ENCODE data around the gene NFXL1. TPM values are rescaled to one million over a fixed set of nuclear protein-coding genes. Genes with fewer than 3 reads are reported as not detected.

NFXL1 gene
- total and polyA plus RNA-seq, 10 of the 15 experiments (the other 5 are each of a cell fraction or from before 2014, with no cell fraction given): 8.1 to 16.5 (median 13.1) TPM

DNA sequence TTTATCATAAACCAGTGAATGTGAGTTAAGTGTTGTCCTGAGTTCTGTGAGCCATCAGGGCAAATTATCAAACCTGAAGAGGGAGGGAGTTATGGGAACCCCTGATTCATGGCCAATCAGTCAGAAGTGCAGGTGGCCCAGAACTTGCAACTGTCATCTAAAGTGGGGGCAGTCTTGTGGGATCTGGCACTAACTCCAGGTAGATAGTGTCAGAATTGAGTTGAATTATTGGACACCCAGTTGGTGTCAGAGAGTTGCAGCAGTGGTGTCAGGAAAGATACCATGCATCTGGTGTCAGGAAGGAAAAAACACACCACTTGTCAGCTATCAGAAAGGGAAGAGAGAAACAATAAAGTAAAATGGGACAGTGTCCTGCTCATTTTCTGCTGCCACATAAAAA lies 84.9 kb downstream of the NFXL1 start (continued):
- TF ChIP-seq, protein P1, sequence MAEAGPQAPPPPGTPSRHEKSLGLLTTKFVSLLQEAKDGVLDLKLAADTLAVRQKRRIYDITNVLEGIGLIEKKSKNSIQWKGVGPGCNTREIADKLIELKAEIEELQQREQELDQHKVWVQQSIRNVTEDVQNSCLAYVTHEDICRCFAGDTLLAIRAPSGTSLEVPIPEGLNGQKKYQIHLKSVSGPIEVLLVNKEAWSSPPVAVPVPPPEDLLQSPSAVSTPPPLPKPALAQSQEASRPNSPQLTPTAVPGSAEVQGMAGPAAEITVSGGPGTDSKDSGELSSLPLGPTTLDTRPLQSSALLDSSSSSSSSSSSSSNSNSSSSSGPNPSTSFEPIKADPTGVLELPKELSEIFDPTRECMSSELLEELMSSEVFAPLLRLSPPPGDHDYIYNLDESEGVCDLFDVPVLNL (IDR thresholded peaks at IDR 0.05; ENCODE audit: low read depth, low read length): no peak
- TF ChIP-seq JUND (IDR thresholded peaks at IDR 0.05; ENCODE audit: low read depth, low read length) (no peak), PAX5 (IDR thresholded peaks at IDR 0.05; ENCODE audit: borderline replicate concordance, low read depth, low read length) (no peak), NR2C2 (IDR thresholded peaks at IDR 0.05; ENCODE audit: borderline replicate concordance, control insufficient read depth, insufficient read length, low read depth) (no peak), SMAD5 (IDR thresholded peaks at IDR 0.05; ENCODE audit: low read depth) (no peak), YY1 (IDR thresholded peaks at IDR 0.05; ENCODE audit: low read depth, low read length) (no peak)
- TF ChIP-seq, protein P2, sequence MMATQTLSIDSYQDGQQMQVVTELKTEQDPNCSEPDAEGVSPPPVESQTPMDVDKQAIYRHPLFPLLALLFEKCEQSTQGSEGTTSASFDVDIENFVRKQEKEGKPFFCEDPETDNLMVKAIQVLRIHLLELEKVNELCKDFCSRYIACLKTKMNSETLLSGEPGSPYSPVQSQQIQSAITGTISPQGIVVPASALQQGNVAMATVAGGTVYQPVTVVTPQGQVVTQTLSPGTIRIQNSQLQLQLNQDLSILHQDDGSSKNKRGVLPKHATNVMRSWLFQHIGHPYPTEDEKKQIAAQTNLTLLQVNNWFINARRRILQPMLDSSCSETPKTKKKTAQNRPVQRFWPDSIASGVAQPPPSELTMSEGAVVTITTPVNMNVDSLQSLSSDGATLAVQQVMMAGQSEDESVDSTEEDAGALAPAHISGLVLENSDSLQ (IDR thresholded peaks at IDR 0.05): no peak

DNA sequence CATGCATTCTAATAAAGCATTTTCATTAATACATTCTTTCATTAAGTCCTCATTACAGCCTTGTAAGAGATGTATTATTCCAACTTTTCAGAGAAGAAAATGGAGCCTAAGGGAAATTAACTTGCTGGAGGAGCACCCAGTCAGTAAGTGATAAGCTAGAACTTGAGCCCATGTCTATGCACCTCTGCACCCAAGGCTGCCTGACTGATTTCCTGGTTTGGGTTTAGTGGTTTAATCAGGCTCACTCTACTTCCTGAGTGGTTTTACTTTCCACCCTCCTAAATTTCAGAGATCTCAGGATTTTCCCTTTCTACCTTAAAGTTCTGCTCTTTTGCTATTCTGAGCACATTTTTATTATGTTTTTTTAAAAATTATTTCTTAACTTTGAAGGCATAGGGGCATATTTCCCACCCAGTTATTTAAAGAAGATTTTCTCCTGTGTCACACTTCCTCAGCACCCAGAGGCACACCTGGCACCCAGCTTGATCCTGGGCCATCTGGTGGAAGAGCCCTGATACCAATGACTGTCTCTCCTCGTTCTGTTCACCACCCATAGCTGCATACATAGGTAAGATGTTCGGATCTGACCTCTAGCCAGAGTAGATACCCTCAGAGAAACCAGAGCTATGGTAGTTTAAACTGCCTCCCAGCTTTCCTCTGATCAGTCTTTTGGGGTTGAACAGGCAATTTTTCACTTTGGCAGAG lies 86.9 kb downstream of the NFXL1 start:
- TF ChIP-seq NFIC (IDR thresholded peaks at IDR 0.05; ENCODE audit: low read depth, low read length) (no peak), TBL1XR1 (IDR thresholded peaks at IDR 0.05; ENCODE audit: low read depth, low read length) (no peak), KAT2A (conservative IDR thresholded peaks at IDR 0.05; ENCODE audit: control insufficient read depth, low read depth, low read length) (no peak), RB1 (IDR thresholded peaks at IDR 0.05; ENCODE audit: borderline replicate concordance) (no peak), NR2C1 (IDR thresholded peaks at IDR 0.05) (no peak), ZNF24 (IDR thresholded peaks at IDR 0.05) (no peak), YBX1 (IDR thresholded peaks at IDR 0.05) (no peak), ZNF384 (IDR thresholded peaks at IDR 0.05; ENCODE audit: borderline replicate concordance, low read depth, low read length) (no peak)
- no peak for FAIRE-seq
- in situ Hi-C loops (cut with MboI): no loop called here
- Histone ChIP-seq H3K27me3 (replicated peaks in 1 of 2; ENCODE audit: control insufficient read depth in 2 of 2, insufficient read depth in 2 of 2, low read length in 1 of 2) (no peaks in the 10 kb centered on the region), H3K9me3 (replicated peaks; ENCODE audit: control insufficient read depth, insufficient read depth, low read length) (no peaks in the 10 kb centered on the region; the same call in 2 of the 3 replicates), H3K4me3 (no peak overlapping the region), H3K79me2 (ENCODE audit: control insufficient read depth, insufficient read depth, low read length) (no peaks in the 10 kb centered on the region), H3K36me3 (ENCODE audit: control insufficient read depth in 2 of 2, insufficient read depth in 2 of 2, low read length in 1 of 2) (no peaks in the 10 kb centered on the region), H2AFZ (ENCODE audit: control insufficient read depth, low read depth, low read length) (no peak overlapping the region), H4K20me1 (ENCODE audit: control insufficient read depth, insufficient read depth) (no peaks in the 10 kb centered on the region), H3K4me2 (ENCODE audit: control insufficient read depth, insufficient read depth) (no peak overlapping the region), H3K27ac (ENCODE audit: control insufficient read depth, insufficient read depth) (no peak overlapping the region), H3K4me1 (ENCODE audit: control insufficient read depth, insufficient read depth, low read length) (peaks cover 9% of the 10 kb centered on the region), H3K9ac (ENCODE audit: control insufficient read depth, insufficient read depth, low read length) (no peak overlapping the region)
- ChIA-PET SMC1A (ENCODE audit: uncharacterized antibody, unreplicated experiment) (interaction anchor here (1.2 to 1.5 kb wide), 2 partner anchors 12 to 122 kb away, joined by 3 to 5 read pairs; no protein-coding TSS in a partner anchor), CTCF (interaction anchor here (0.8 to 2.1 kb wide), 6 partner anchors 8 to 106 kb away, joined by 3 to 14 read pairs (median 4); partner anchors contain the start of gene CORIN), RAD21 (ENCODE audit: unreplicated experiment) (no interaction called here), POLR2A (no interaction called here)
- no TSS peak for BruUV-seq (replicated peaks)
- DNase-seq (ENCODE audit: low read depth, low spot score): no peak
- WGBS (ENCODE audit: insufficient coverage, insufficient replicate concordance, low lambda C conversion rate, missing lambda C conversion rate): 12% methylated on average over 2 of the region's 2 CpGs
- intact Hi-C loops (cut with micrococcal nuclease; ENCODE audit: unreplicated experiment): no loop called here
- ATAC-seq: no peak
